GF-D8 (cell line): ENCODE measurements around the gene SSX3.
"Not testable (repeated sequence)": the region's sequence is repeated elsewhere in the genome, so short reads cannot be mapped to it uniquely, and the experiment has no call there.

ENCODE experiments used
- DNase-seq: peaks from one replicate; lab custom pipeline; 2025; lab: John Stamatoyannopoulos, UW

The SSX3 gene

GRCh38 chrX:48356315-48357094 is at the start of gene SSX3:
TSS of gene SSX3 (minus strand) at chrX:48356703. CDS start at chrX:48355249, 1,454 bp downstream.
- DNase-seq, result not testable (repeated sequence)

- not testable (repeated sequence) for DNase-seq
Measured at GRCh38 chrX:48397825-48398224, 41.3 kb upstream of the SSX3 start.

- DNase-seq, result not testable (repeated sequence)
Measured at GRCh38 chrX:48396931-48397330, 40.4 kb upstream of the SSX3 start.

- DNase-seq, result not testable (repeated sequence)
Measured at GRCh38 chrX:48383239-48383638, 26.7 kb upstream of the SSX3 start, which contains the start of gene SSX4. TSS of gene SSX4 (plus strand) at chrX:48383539. CDS start at chrX:48384054, 515 bp downstream.

GRCh38 chrX:48370408-48370807 is 13.9 kb upstream of the SSX3 start:
- DNase-seq, result not testable (repeated sequence)

- DNase-seq, result not testable (repeated sequence)
Measured at GRCh38 chrX:48367717-48368408, 11.4 kb upstream of the SSX3 start.

GRCh38 chrX:48359281-48359680 is 2.8 kb upstream of the SSX3 start:
- not testable (repeated sequence) for DNase-seq

- DNase-seq, result no peak
Measured at GRCh38 chrX:48357681-48358080, 1.2 kb upstream of the SSX3 start.

- not testable (repeated sequence) for DNase-seq
Measured at GRCh38 chrX:48346059-48346458, 10.4 kb downstream of the SSX3 start.

- not testable (repeated sequence) for DNase-seq
Measured at GRCh38 chrX:48313996-48314395, 42.5 kb downstream of the SSX3 start.

- DNase-seq, result no peak
Measured at GRCh38 chrX:48306175-48306574, 50.3 kb downstream of the SSX3 start.
